Measurements from ENCODE around the gene TBX1. TPM values are rescaled to one million over a fixed set of nuclear protein-coding genes. Genes with fewer than 3 reads are reported as not detected.

The TBX1 gene
- polyA plus RNA-seq, 1 donor (not counting 4 experiments of a cell fraction or from before 2014, with no cell fraction given): 0.10 TPM

- H3K27me3 ChIP-seq (ENCODE audit: control insufficient read depth, extremely low read depth, insufficient read depth, low read length): peaks cover 56% of the 10 kb centered on the region
- H3K9me3 ChIP-seq (ENCODE audit: control insufficient read depth, low read depth, low read length): no peaks in the 10 kb centered on the region
- H3K27ac ChIP-seq (ENCODE audit: control insufficient read depth, insufficient read depth, low read length): no peak overlapping the region
- H3K4me1 ChIP-seq (ENCODE audit: control insufficient read depth, extremely low read depth, insufficient read depth, low read length): peaks cover 5% of the 10 kb centered on the region
- H3K79me2 ChIP-seq (ENCODE audit: control insufficient read depth, insufficient read depth, low read length): no peaks in the 10 kb centered on the region
- no peak overlapping the region for H3K9ac ChIP-seq (ENCODE audit: control insufficient read depth, extremely low read depth, insufficient read depth, low read length)
- DNase-seq (ENCODE audit: low read depth, low spot score) (no peak), FAIRE-seq (no peak)
- TF ChIP-seq CTCF (optimal IDR thresholded peaks at IDR 0.05 in 1 of 3, IDR thresholded peaks at IDR 0.05 in 1 of 3, conservative IDR thresholded peaks at IDR 0.05 in 1 of 3; ENCODE audit: extremely low read depth in 1 of 3, insufficient read depth in 2 of 3, low read length in 3 of 3) (no peak), EZH2 (IDR thresholded peaks at IDR 0.05; ENCODE audit: low read length) (no peak)
- no peak overlapping the region for H3K4me3 ChIP-seq (ENCODE audit: control insufficient read depth in 2 of 3, extremely low read depth in 1 of 3, insufficient read depth in 2 of 3, low read depth in 1 of 3, low read length in 3 of 3)
- H3K36me3 ChIP-seq (ENCODE audit: control insufficient read depth in 2 of 2, extremely low read depth in 1 of 2, insufficient read depth in 2 of 2, low read length in 2 of 2): no peaks in the 10 kb centered on the region
- dilution Hi-C loops (cut with MboI; ENCODE audit: extremely low pct_ligation_motif_present, low sequenced_read_pairs): no loop called here
- no peak overlapping the region for H2AFZ ChIP-seq (ENCODE audit: control insufficient read depth, low read length)
- H4K20me1 ChIP-seq (ENCODE audit: control insufficient read depth, extremely low read depth, insufficient read depth, low read length): no peaks in the 10 kb centered on the region
- no peaks in the 10 kb centered on the region for H3K9me1 ChIP-seq (ENCODE audit: control insufficient read depth, extremely low read depth, insufficient read depth, low read length)
- no peak overlapping the region for H3K4me2 ChIP-seq (ENCODE audit: control insufficient read depth, extremely low read depth, insufficient read depth, low read depth, low read length)
Measured at GRCh38 chr22:19721330-19722177, 39.0 kb upstream of the TBX1 start.

DNA sequence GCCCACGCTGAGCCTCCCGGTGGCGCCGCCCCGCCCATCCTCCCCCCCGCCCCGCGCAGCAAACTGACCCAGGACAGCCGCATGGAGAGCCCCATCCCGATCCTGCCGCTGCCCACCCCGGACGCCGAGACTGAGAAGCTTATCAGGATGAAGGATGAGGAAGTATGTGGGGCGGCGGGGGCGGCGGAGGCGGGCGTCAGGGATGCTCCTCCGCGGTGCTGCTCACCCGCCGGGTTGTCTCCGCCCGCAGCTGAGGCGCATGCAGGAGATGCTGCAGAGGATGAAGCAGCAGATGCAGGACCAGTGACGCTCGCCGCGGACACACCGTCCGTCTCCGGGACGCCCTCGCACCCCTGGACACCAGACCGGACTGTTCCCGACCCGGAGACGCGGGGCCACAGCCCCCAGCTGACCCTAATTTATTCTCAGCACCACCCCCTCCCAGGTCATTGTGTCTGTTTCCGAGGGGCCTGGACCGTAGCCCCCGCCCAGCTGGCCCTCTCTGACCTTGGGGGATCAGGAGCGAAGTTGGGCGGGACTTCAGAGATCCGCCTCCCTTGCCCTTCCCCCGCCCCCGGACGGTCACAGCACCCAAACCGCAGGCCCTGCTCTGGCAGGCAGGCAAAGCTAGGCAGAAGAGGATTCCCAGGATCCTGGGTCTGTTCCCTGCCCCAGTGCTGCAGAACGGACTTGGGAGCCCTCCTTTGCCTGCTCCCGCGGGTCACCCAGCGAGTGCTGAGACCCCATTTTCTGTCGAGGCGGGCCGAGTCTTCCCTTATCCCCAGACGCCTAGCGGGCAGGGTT, 38.2 kb upstream of the TBX1 start:
- Histone ChIP-seq H3K9me3 (ENCODE audit: control insufficient read depth, low read depth, low read length) (no peaks in the 10 kb centered on the region), H3K4me2 (ENCODE audit: control insufficient read depth, extremely low read depth, insufficient read depth, low read depth, low read length) (no peak overlapping the region), H4K20me1 (ENCODE audit: control insufficient read depth, extremely low read depth, insufficient read depth, low read length) (no peaks in the 10 kb centered on the region), H3K36me3 (ENCODE audit: control insufficient read depth in 2 of 2, extremely low read depth in 1 of 2, insufficient read depth in 2 of 2, low read length in 2 of 2) (no peaks in the 10 kb centered on the region), H3K4me1 (ENCODE audit: control insufficient read depth, extremely low read depth, insufficient read depth, low read length) (peaks cover 5% of the 10 kb centered on the region), H3K9ac (ENCODE audit: control insufficient read depth, extremely low read depth, insufficient read depth, low read length) (no peak overlapping the region), H3K27ac (ENCODE audit: control insufficient read depth, insufficient read depth, low read length) (no peak overlapping the region), H3K79me2 (ENCODE audit: control insufficient read depth, insufficient read depth, low read length) (no peaks in the 10 kb centered on the region), H3K9me1 (ENCODE audit: control insufficient read depth, extremely low read depth, insufficient read depth, low read length) (no peaks in the 10 kb centered on the region), H3K27me3 (ENCODE audit: control insufficient read depth, extremely low read depth, insufficient read depth, low read length) (peaks cover 56% of the 10 kb centered on the region), H2AFZ (ENCODE audit: control insufficient read depth, low read length) (no peak overlapping the region), H3K4me3 (ENCODE audit: control insufficient read depth in 2 of 3, extremely low read depth in 1 of 3, insufficient read depth in 2 of 3, low read depth in 1 of 3, low read length in 3 of 3) (no peak overlapping the region)
- FAIRE-seq (no peak), DNase-seq (ENCODE audit: low read depth, low spot score) (no peak)
- TF ChIP-seq CTCF (optimal IDR thresholded peaks at IDR 0.05 in 1 of 3, IDR thresholded peaks at IDR 0.05 in 1 of 3, conservative IDR thresholded peaks at IDR 0.05 in 1 of 3; ENCODE audit: extremely low read depth in 1 of 3, insufficient read depth in 2 of 3, low read length in 3 of 3) (no peak), EZH2 (IDR thresholded peaks at IDR 0.05; ENCODE audit: low read length) (no peak)
- dilution Hi-C loops (cut with MboI; ENCODE audit: extremely low pct_ligation_motif_present, low sequenced_read_pairs): no loop called here

Data from keratinocyte (primary cell).